HEK293 (cell line): ENCODE results near the gene BRD2.
A peak's percentile ranks its signal among the peaks of the same experiment; 100 is the strongest.

Source experiments
- CTCF ChIA-PET: fragments of 350-600 bp; formaldehyde crosslinking; extraction: SDS; loops from one replicate; lab custom pipeline; 2021; ENCODE audit warnings: antibody characterized with exemption; lab: Yijun Ruan, JAX
- POLR2A ChIA-PET: fragments of 300-600 bp; formaldehyde crosslinking; extraction: SDS; loops from one replicate; lab custom pipeline; 2020; ENCODE audit warnings: antibody characterized with exemption, inconsistent platforms; lab: Yijun Ruan, JAX
- H3K27ac ChIP-seq: fragments of 200-500 bp; sonication (Bioruptor generic); 2 replicates; pipeline ENCODE4 v1.5.1; 2014; ENCODE audit warnings: low read depth, low read length, control low read depth, inconsistent platforms; ENCODE audit errors: extremely low read depth
- H3K36me3 ChIP-seq, 2 experiments: fragments of 200-500 bp in 1 of 2; sonication (Bioruptor generic) in 1 of 2; 1 replicate in 1 of 2; 2 replicates in 1 of 2; pipeline ENCODE4 v1.5.1; 2014 to 2017; ENCODE audit warnings: inconsistent platforms in 2 of 2, low read length in 2 of 2; ENCODE audit not compliant: control insufficient read depth in 2 of 2, insufficient read depth in 1 of 2
- H3K4me1 ChIP-seq: fragments of 200-500 bp; sonication (Bioruptor generic); 2 replicates; pipeline ENCODE4 v1.5.1; 2014; ENCODE audit warnings: mild to moderate bottlenecking, low read length, inconsistent platforms; ENCODE audit not compliant: control insufficient read depth, insufficient read depth
- H3K4me3 ChIP-seq: 2 replicates; pipeline ENCODE4 v1.5.1; 2011; ENCODE audit warnings: low read depth, mild to moderate bottlenecking, control low read depth, low read length, moderate library complexity
- H3K9me3 ChIP-seq: fragments of 200-500 bp; sonication (Bioruptor generic); 2 replicates; pipeline ENCODE4 v1.5.1; 2014; ENCODE audit warnings: low read depth, low read length, inconsistent platforms; ENCODE audit not compliant: control insufficient read depth, insufficient read depth
- EGR2 ChIP-seq: fragments of 450-650 bp; formaldehyde crosslinking; IDR thresholded peaks from 2 replicates; pipeline ENCODE4 v1.5.1; 2016; ENCODE audit warnings: low read depth, missing biosample characterization, missing genetic modification characterization
- HOXD13 ChIP-seq: sonication (generic); formaldehyde crosslinking; IDR thresholded peaks from 2 replicates; pipeline ENCODE4 v1.8.0; 2022; ENCODE audit warnings: missing genetic modification reagents, borderline replicate concordance
- KLF16 ChIP-seq: fragments of 450-650 bp; formaldehyde crosslinking; IDR thresholded peaks from 2 replicates; pipeline ENCODE4 v1.5.1; 2017; ENCODE audit warnings: missing biosample characterization, missing genetic modification characterization
- SP2 ChIP-seq: fragments of 450-650 bp; formaldehyde crosslinking; IDR thresholded peaks from 2 replicates; pipeline ENCODE4 v1.5.1; 2016; ENCODE audit warnings: missing biosample characterization, missing genetic modification characterization
- YY2 ChIP-seq: fragments of 450-650 bp; formaldehyde crosslinking; IDR thresholded peaks from 2 replicates; pipeline ENCODE4 v1.5.1; 2016; ENCODE audit warnings: missing biosample characterization, missing genetic modification characterization
- ZFHX2 ChIP-seq: fragments of 450-650 bp; formaldehyde crosslinking; conservative IDR thresholded peaks from 2 replicates; pipeline ENCODE4 v1.5.1; 2016; ENCODE audit warnings: missing biosample characterization, missing genetic modification characterization
- ZFP3 ChIP-seq: fragments of 450-650 bp; formaldehyde crosslinking; IDR thresholded peaks from 2 replicates; pipeline ENCODE4 v1.5.1; 2016; ENCODE audit warnings: low read depth, missing biosample characterization, missing genetic modification characterization
- ZNF133 ChIP-seq: fragments of 450-650 bp; formaldehyde crosslinking; IDR thresholded peaks from 2 replicates; pipeline ENCODE4 v1.5.1; 2016; ENCODE audit warnings: missing biosample characterization, missing genetic modification characterization
- ZNF184 ChIP-seq: fragments of 450-650 bp; IDR thresholded peaks from 2 replicates; pipeline ENCODE4 v1.5.1; 2018; ENCODE audit warnings: missing biosample characterization, mild to moderate bottlenecking, missing genetic modification characterization
- ZNF223 ChIP-seq: fragments of 450-650 bp; formaldehyde crosslinking; IDR thresholded peaks from 2 replicates; pipeline ENCODE4 v1.5.1; 2016; ENCODE audit warnings: missing biosample characterization, missing genetic modification characterization
- ZNF341 ChIP-seq: fragments of 450-650 bp; formaldehyde crosslinking; IDR thresholded peaks from 2 replicates; pipeline ENCODE4; 2016; ENCODE audit warnings: low read depth, missing biosample characterization, missing genetic modification characterization
- ZNF37A ChIP-seq: fragments of 450-650 bp; IDR thresholded peaks from 2 replicates; pipeline ENCODE4 v1.5.1; 2018; ENCODE audit warnings: missing biosample characterization, missing genetic modification characterization
- ZNF473 ChIP-seq: fragments of 450-650 bp; formaldehyde crosslinking; IDR thresholded peaks from 2 replicates; pipeline ENCODE4 v1.5.1; 2017; ENCODE audit warnings: missing biosample characterization, missing genetic modification characterization
- ZNF561 ChIP-seq: fragments of 450-650 bp; IDR thresholded peaks from 2 replicates; pipeline ENCODE4 v1.5.1; 2018; ENCODE audit warnings: missing biosample characterization, missing genetic modification characterization, borderline replicate concordance
- ZNF610 ChIP-seq: fragments of 450-650 bp; formaldehyde crosslinking; IDR thresholded peaks from 2 replicates; pipeline ENCODE4 v1.5.1; 2016; ENCODE audit warnings: missing biosample characterization, missing genetic modification characterization, borderline replicate concordance
- ZNF654 ChIP-seq: fragments of 450-650 bp; formaldehyde crosslinking; IDR thresholded peaks from 2 replicates; pipeline ENCODE4 v1.5.1; 2016; ENCODE audit warnings: low read depth, missing biosample characterization, missing genetic modification characterization
- ZNF664 ChIP-seq: fragments of 450-650 bp; formaldehyde crosslinking; IDR thresholded peaks from 2 replicates; pipeline ENCODE4 v1.5.1; 2016; ENCODE audit warnings: missing biosample characterization, missing genetic modification characterization
- ZNF707 ChIP-seq: fragments of 450-650 bp; formaldehyde crosslinking; IDR thresholded peaks from 2 replicates; pipeline ENCODE4 v1.5.1; 2016; ENCODE audit warnings: missing biosample characterization, missing genetic modification characterization
- TF ChIP-seq, protein P1 (sequence below): fragments of 450-650 bp; IDR thresholded peaks from 2 replicates; pipeline ENCODE4 v1.5.1; 2018; ENCODE audit warnings: missing biosample characterization, mild to moderate bottlenecking, missing genetic modification characterization
- TF ChIP-seq, protein P2 (sequence below): fragments of 450-650 bp; formaldehyde crosslinking; IDR thresholded peaks from 2 replicates; pipeline ENCODE4 v1.5.1; 2016; ENCODE audit warnings: missing biosample characterization, missing genetic modification characterization
- TF ChIP-seq, protein P3 (sequence below): fragments of 450-650 bp; formaldehyde crosslinking; IDR thresholded peaks from 2 replicates; pipeline ENCODE4 v1.5.1; 2016; ENCODE audit warnings: missing biosample characterization, missing genetic modification characterization

The BRD2 gene

DNA sequence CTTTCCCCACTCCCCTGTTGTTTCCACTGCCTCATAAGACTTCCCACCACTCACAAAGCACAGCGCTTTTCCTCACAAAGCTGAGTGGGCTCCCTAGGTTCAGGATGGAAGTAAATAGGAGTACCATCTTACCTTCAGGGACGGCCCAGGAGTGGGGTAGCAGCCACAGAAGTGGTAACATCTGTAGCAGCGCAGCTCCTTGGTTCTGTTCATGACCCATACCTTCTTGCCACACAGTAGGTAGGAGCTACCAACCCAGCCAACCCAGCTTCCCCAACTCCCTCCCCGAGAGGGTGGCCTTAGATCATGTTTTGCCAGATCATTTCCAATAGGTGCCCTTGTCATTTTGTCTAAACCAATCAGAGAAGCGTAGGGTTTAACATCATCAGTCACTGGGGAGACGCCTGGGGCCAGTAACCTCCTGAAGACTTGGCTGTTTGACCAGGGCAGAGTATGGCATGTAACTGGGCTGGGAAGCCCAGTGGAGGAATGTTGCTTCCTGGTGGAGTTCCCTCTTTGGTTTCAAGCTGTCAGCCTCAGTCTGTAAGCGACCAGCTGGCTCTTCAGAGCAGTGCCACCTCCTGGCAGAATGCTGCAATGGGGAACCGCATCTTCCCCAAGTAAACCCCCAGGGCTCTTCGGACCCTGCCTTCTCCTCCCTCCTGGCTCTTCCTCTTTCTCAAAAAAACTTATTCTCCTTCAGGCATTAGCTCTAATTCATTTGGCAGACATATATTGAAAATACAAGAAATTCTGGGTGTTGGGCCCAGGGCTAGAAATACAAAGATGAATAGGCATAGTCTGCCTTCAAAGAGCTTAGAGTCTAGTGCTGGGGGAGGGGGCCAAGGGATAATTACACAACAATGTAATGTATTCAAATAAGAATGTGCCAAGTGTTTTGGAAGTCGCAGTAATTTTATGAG, 15.3 kb upstream of the BRD2 start, which contains the start of gene HLA-DMA:
HLA-DMA (minus strand) TSS at position 281 of the 923 bp plus-strand sequence; CDS start at position 220, 61 bp downstream.
- Histone ChIP-seq H3K27ac (no peak within 1 kb of the TSS), H3K4me3 (no peak within 1 kb of the TSS), H3K4me1 (no peaks in the 10 kb centered on the region), H3K36me3 (no peaks in the 10 kb centered on the region), H3K9me3 (no peaks in the 10 kb centered on the region)
- CTCF ChIA-PET, result interaction anchor here (0.6 to 10.6 kb wide), 41 partner anchors 13 to 1818 kb away, joined by 3 to 344 read pairs (median 6); partner anchors contain the start of genes BRD2, HLA-DMB and TAP2
- TF ChIP-seq HOXD13, result no peak
- no peak for TF ChIP-seq ZNF473
- no peak for TF ChIP-seq ZFP3 (tag by site-specific recombination)
- TF ChIP-seq ZNF610 (tag by site-specific recombination), result no peak
- TF ChIP-seq ZNF561, result no peak
- TF ChIP-seq ZNF341, result peak; percentile 46
- peak; percentile 76 for TF ChIP-seq ZNF37A (tag by site-specific recombination)
- peak; percentile 16; the same call in 1 of the 2 replicates for TF ChIP-seq ZNF654
- no peak for TF ChIP-seq YY2 (tag by site-specific recombination)
- TF ChIP-seq, protein P1, sequence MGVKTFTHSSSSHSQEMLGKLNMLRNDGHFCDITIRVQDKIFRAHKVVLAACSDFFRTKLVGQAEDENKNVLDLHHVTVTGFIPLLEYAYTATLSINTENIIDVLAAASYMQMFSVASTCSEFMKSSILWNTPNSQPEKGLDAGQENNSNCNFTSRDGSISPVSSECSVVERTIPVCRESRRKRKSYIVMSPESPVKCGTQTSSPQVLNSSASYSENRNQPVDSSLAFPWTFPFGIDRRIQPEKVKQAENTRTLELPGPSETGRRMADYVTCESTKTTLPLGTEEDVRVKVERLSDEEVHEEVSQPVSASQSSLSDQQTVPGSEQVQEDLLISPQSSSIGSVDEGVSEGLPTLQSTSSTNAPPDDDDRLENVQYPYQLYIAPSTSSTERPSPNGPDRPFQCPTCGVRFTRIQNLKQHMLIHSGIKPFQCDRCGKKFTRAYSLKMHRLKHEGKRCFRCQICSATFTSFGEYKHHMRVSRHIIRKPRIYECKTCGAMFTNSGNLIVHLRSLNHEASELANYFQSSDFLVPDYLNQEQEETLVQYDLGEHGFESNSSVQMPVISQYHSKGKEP, result no peak
- TF ChIP-seq ZNF184 (tag by site-specific recombination), result no peak
- TF ChIP-seq, protein P2, sequence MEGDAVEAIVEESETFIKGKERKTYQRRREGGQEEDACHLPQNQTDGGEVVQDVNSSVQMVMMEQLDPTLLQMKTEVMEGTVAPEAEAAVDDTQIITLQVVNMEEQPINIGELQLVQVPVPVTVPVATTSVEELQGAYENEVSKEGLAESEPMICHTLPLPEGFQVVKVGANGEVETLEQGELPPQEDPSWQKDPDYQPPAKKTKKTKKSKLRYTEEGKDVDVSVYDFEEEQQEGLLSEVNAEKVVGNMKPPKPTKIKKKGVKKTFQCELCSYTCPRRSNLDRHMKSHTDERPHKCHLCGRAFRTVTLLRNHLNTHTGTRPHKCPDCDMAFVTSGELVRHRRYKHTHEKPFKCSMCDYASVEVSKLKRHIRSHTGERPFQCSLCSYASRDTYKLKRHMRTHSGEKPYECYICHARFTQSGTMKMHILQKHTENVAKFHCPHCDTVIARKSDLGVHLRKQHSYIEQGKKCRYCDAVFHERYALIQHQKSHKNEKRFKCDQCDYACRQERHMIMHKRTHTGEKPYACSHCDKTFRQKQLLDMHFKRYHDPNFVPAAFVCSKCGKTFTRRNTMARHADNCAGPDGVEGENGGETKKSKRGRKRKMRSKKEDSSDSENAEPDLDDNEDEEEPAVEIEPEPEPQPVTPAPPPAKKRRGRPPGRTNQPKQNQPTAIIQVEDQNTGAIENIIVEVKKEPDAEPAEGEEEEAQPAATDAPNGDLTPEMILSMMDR (tag by site-specific recombination), result 0 out of 2 replicates have a peak, but pooled peaks have one; percentile 31
- TF ChIP-seq SP2, result peak; percentile 19; the same call in 1 of the 2 replicates
- no peak for TF ChIP-seq ZNF664 (tag by site-specific recombination)
- TF ChIP-seq ZNF707 (tag by site-specific recombination), result peak; percentile 22; the same call in 1 of the 2 replicates
- POLR2A ChIA-PET, result interaction anchor here (1.2 to 10.6 kb wide), 4 partner anchors 18 to 59 kb away, joined by 4 to 264 read pairs (median 22); partner anchors contain the start of gene BRD2

DNA sequence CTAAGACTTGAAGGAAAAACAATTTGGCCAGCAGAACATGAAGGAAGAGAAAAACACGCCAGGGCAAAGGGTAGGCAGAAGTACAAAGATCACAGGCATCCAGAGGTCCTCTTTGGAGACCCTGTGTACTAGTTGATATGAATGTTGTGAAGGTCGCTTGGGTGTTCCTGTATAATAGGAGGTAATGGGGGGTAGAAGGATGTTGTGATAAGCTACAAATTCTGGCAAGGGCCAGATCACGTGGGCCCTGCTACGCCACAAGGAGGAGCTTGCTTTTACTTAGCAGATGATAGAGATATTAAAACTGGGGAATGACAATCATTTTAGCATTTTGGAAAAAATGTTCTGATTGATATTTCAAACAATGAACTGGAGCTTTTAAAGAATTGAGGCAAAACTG, 14.6 kb upstream of the BRD2 start:
- CTCF ChIA-PET, result interaction anchor here (0.6 to 10.6 kb wide), 34 partner anchors 13 to 1818 kb away, joined by 3 to 344 read pairs (median 6); partner anchors contain the start of genes BRD2, HLA-DMB and TAP2
- Histone ChIP-seq H3K9me3 (no peaks in the 10 kb centered on the region), H3K27ac (no peak overlapping the region), H3K4me3 (no peak overlapping the region), H3K4me1 (no peaks in the 10 kb centered on the region), H3K36me3 (no peaks in the 10 kb centered on the region)
- TF ChIP-seq KLF16, result no peak
- TF ChIP-seq ZNF133 (tag by site-specific recombination), result peak; percentile 76
- POLR2A ChIA-PET, result interaction anchor here (3.3 to 10.6 kb wide), 3 partner anchors 17 to 60 kb away, joined by 19 to 264 read pairs (median 25); partner anchors contain the start of gene BRD2

DNA sequence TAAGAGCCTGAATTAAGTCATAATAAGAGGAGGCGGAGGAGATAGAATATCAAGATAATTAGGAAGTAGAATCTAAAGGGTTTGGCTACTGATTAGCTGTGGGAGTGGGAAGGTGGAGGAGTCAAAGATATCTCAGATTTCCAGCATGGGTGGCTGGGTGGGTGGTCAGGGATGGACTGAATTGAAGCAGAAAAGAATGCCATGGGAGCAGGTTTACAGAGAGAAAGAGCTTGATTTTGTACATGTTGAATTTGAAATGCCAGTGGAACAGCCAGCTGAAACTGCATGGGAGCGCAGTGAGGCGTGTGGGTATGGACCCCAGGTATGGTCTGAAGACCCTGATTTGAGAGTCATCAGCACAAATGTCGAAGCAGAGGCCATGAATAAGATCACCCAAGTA, 14.1 kb upstream of the BRD2 start:
- ChIA-PET CTCF (interaction anchor here (0.6 to 10.6 kb wide), 30 partner anchors 14 to 894 kb away, joined by 3 to 344 read pairs (median 7); partner anchors contain the start of genes BRD2, HLA-DMB, HLA-DQA1 and PSMB8), POLR2A (interaction anchor here (0.6 to 10.6 kb wide), 5 partner anchors 14 to 245 kb away, joined by 3 to 264 read pairs (median 19); partner anchors contain the start of genes BRD2 and HLA-DMB)
- Histone ChIP-seq H3K27ac (no peak overlapping the region), H3K36me3 (no peaks in the 10 kb centered on the region), H3K9me3 (no peaks in the 10 kb centered on the region), H3K4me1 (no peaks in the 10 kb centered on the region), H3K4me3 (no peak overlapping the region)
- TF ChIP-seq ZFHX2, result peak; percentile 96
- TF ChIP-seq, protein P3, sequence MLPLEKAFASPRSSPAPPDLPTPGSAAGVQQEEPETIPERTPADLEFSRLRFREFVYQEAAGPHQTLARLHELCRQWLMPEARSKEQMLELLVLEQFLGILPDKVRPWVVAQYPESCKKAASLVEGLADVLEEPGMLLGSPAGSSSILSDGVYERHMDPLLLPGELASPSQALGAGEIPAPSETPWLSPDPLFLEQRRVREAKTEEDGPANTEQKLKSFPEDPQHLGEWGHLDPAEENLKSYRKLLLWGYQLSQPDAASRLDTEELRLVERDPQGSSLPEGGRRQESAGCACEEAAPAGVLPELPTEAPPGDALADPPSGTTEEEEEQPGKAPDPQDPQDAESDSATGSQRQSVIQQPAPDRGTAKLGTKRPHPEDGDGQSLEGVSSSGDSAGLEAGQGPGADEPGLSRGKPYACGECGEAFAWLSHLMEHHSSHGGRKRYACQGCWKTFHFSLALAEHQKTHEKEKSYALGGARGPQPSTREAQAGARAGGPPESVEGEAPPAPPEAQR (tag by site-specific recombination), result no peak
- TF ChIP-seq ZNF223 (tag by site-specific recombination), result no peak
- TF ChIP-seq EGR2 (tag by site-specific recombination), result peak; percentile 98
